Esophagus squamous epithelium (tissue), 5 donors: ENCODE data around the gene AMZ2. TPM values are rescaled to one million over a fixed set of nuclear protein-coding genes. Genes with fewer than 3 reads are reported as not detected.
A peak's percentile ranks its signal among the peaks of the same experiment; 100 is the strongest.

Experiments
- DNase-seq: peaks from one replicate; lab custom pipeline; 2025; lab: John Stamatoyannopoulos, UW
- H3K27ac ChIP-seq, 4 donors: fragments of 200-600 bp; sonication (generic); one replicate each; pipeline ENCODE4 v1.5.1; 2016 to 2019; ENCODE audit warnings: mild to moderate bottlenecking in 1 of 4
- H3K27me3 ChIP-seq, 4 donors: fragments of 200-600 bp; sonication (generic); 1 replicate in 3 of 4; 2 replicates in 1 of 4; pipeline versions ENCODE4 v1.5.1 to v1.6.0; 2017 to 2021; ENCODE audit warnings: antibody characterized with exemption in 1 of 4
- H3K36me3 ChIP-seq, 3 donors: fragments of 200-600 bp; sonication (generic); one replicate each; pipeline ENCODE4 v1.5.1; 2016 to 2019
- H3K4me1 ChIP-seq, 3 donors: fragments of 200-600 bp; sonication (generic); one replicate each; pipeline ENCODE4 v1.5.1; 2017 to 2019
- H3K4me3 ChIP-seq, 4 donors: fragments of 200-600 bp; sonication (generic); 1 replicate in 3 of 4; 2 replicates in 1 of 4; pipeline ENCODE4 v1.5.1; 2016 to 2019; ENCODE audit warnings: mild to moderate bottlenecking in 2 of 4, moderate library complexity in 1 of 4
- H3K9me3 ChIP-seq, 3 donors: fragments of 200-600 bp; sonication (generic); one replicate each; pipeline ENCODE4 v1.5.1; 2016 to 2019
- CTCF ChIP-seq, 6 experiments: fragments of 450-650 bp in 4 of 6; fragments of 200-600 bp in 2 of 6; sonication (generic) in 2 of 6; IDR thresholded peaks; one replicate each; pipeline ENCODE4 v1.5.1; 2016 to 2019; ENCODE audit warnings: antibody characterized with exemption in 6 of 6, mild to moderate bottlenecking in 4 of 6, moderate library complexity in 4 of 6
- POLR2A ChIP-seq, 4 donors: fragments of 450-650 bp; IDR thresholded peaks; one replicate each; pipeline ENCODE4 v1.6.1; 2017; ENCODE audit warnings: antibody characterized with exemption in 4 of 4, mild to moderate bottlenecking in 4 of 4, moderate library complexity in 3 of 4
- WGBS, 2 donors: methylation state at CpG; one replicate each; pipeline ENCODE4 v1.1.5; 2018; 5-methylcytosine and 5-hydroxymethylcytosine counted together
- intact Hi-C: fragments of 100-400 bp; cut with DNase I; formaldehyde crosslinking; loops from one replicate; pipeline ENCODE4 v1.15.0; 2022
- total RNA-seq, 4 donors: library from RNA; depleted of rRNA; stranded (reverse); fragments of >200 nt; gene quantifications; one replicate each; pipeline ENCODE4 v1.1.0, GENCODE V29; 2016
- donor health status: DM: yes; HTN: yes; CAD: no.

Gene AMZ2
- 10 to 100 TPM; 13.7 to 47.7 (median 35.1) TPM for total RNA-seq

GRCh38 chr17:68247445-68248198 is at the start of gene AMZ2:
Gene AMZ2, plus strand, starts transcription at chr17:68248043. Its CDS starts 2,145 bp downstream, at chr17:68250188.
- Histone ChIP-seq H3K27me3 (no peaks in the 10 kb centered on the region), H3K27ac (peak within 1 kb of the TSS; percentile 95 to 99 (median 98)), H3K9me3 (no peaks in the 10 kb centered on the region), H3K4me3 (peak within 1 kb of the TSS; percentile 74 to 97 (median 87)), H3K36me3 (peaks cover 0 to 23% (median 0%) of the 10 kb centered on the region in 3 donors), H3K4me1 (peaks cover 10 to 32% (median 15%) of the 10 kb centered on the region in 3 donors)
- intact Hi-C loops = no loop called here
- peak in 1 of 6 experiments; percentile 9 for TF ChIP-seq CTCF (IDR thresholded peaks at IDR 0.05)
- peak in 3 of 4 donors; percentile 89 to 99 (median 89) for TF ChIP-seq POLR2A (IDR thresholded peaks at IDR 0.05)
- peak; percentile 57 for DNase-seq
- 1 to 2% methylated on average over 13 to 29 of the region's 97 CpGs for WGBS, 2 donors

- 0 to 4% methylated on average over 2 to 26 of the region's 101 CpGs for WGBS, 2 donors
- Histone ChIP-seq H3K27me3 (peaks cover 2 to 65% (median 12%) of the 10 kb centered on the region in 4 donors), H3K4me1 (peaks cover 41 to 59% (median 49%) of the 10 kb centered on the region in 3 donors), H3K36me3 (no peaks in the 10 kb centered on the region), H3K9me3 (no peaks in the 10 kb centered on the region), H3K4me3 (peak overlapping the region; percentile 21 to 63 (median 41)), H3K27ac (peak overlapping the region in 1 of 4 donors; percentile 13)
- intact Hi-C loops = no loop called here
- no peak for TF ChIP-seq CTCF (IDR thresholded peaks at IDR 0.05)
- no peak for TF ChIP-seq POLR2A (IDR thresholded peaks at IDR 0.05)
- DNase-seq = no peak
Observed at GRCh38 chr17:68198931-68199836, 48.7 kb upstream of the AMZ2 start.

- H3K27ac ChIP-seq = no peak overlapping the region
- no peak for DNase-seq
Observed at GRCh38 chr17:68199837-68200688, 47.8 kb upstream of the AMZ2 start.

More at GRCh38 chr17:68199837-68200688, 47.8 kb upstream of the AMZ2 start:
- peak overlapping the region in 3 of 4 donors; percentile 31 to 63 (median 51) for H3K4me3 ChIP-seq
- H3K9me3 ChIP-seq = no peaks in the 10 kb centered on the region
- intact Hi-C loops = no loop called here
- peaks cover 2 to 65% (median 12%) of the 10 kb centered on the region in 4 donors for H3K27me3 ChIP-seq
- 5 to 10% methylated on average over 5 to 12 of the region's 30 CpGs for WGBS, 2 donors
- TF ChIP-seq CTCF (IDR thresholded peaks at IDR 0.05) = no peak
- TF ChIP-seq POLR2A (IDR thresholded peaks at IDR 0.05) = no peak
- H3K4me1 ChIP-seq = peaks cover 44 to 68% (median 54%) of the 10 kb centered on the region in 3 donors
- H3K36me3 ChIP-seq = no peaks in the 10 kb centered on the region
